GM12865 (cell line): ENCODE results near the gene NAALADL1.
A peak's percentile ranks its signal among the peaks of the same experiment; 100 is the strongest.

ENCODE experiments used
- DNase-seq: peaks from one replicate; pipeline ENCODE4 v3.0.0; 2010; ENCODE audit warnings: low read depth
- H3K4me3 ChIP-seq: 2 replicates; pipeline ENCODE4 v1.5.1; 2011; ENCODE audit warnings: mild to moderate bottlenecking, low read depth, low read length, control low read depth
- TF ChIP-seq, protein P1 (sequence below): IDR thresholded peaks from 2 replicates; pipeline ENCODE4 v1.5.1; 2011; ENCODE audit warnings: low read length, control low read depth, low read depth, inconsistent platforms; ENCODE audit not compliant: insufficient read depth; ENCODE audit errors: missing control alignments

NAALADL1 gene

DNA sequence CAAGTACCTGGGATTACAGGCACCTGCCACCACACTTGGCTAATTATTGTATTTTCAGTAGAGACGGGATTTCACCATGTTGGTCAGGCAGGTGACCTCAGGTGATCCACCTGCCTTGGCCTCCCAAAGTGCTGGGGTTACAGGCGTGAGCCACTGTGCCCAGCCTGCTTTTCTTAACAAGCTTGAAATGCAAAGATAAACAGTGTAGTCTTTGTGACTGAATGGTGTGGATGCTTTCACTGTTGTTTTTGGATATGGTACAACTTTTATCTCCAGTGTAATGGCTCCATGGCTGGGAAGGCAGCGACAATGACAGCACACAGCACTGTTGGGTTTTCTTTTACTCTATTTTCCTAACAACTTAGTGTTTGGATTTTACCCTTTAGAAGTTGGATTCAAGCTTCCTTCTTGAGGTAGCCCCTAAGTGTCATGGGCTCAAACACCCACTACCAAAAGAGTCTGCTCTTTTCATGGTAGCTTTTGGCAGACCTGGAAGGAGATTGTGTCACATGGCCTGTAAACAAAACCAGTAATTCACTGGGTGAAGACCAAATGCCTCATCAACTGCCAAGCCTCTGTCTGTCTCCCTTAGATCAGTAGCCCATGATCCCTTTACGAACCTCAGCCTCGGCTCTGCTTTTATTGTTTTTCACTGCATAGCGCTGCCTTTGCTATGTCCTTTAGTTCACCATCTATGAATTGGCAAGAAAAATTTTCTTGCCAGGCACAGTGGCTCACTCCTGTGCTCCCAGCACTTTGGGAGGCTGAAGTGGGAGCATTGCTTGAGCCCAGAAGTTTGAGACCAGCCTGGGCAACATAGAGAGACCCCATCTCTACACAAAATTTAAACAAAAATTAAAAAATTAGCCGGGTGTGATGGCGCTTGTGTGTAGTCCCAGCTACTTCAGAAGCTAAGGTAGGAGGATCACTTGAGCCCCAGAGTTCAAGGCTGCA, 44.1 kb upstream of the NAALADL1 start:
- no peak for DNase-seq
- TF ChIP-seq, protein P1, sequence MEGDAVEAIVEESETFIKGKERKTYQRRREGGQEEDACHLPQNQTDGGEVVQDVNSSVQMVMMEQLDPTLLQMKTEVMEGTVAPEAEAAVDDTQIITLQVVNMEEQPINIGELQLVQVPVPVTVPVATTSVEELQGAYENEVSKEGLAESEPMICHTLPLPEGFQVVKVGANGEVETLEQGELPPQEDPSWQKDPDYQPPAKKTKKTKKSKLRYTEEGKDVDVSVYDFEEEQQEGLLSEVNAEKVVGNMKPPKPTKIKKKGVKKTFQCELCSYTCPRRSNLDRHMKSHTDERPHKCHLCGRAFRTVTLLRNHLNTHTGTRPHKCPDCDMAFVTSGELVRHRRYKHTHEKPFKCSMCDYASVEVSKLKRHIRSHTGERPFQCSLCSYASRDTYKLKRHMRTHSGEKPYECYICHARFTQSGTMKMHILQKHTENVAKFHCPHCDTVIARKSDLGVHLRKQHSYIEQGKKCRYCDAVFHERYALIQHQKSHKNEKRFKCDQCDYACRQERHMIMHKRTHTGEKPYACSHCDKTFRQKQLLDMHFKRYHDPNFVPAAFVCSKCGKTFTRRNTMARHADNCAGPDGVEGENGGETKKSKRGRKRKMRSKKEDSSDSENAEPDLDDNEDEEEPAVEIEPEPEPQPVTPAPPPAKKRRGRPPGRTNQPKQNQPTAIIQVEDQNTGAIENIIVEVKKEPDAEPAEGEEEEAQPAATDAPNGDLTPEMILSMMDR, result no peak
- H3K4me3 ChIP-seq, result no peak overlapping the region

DNA sequence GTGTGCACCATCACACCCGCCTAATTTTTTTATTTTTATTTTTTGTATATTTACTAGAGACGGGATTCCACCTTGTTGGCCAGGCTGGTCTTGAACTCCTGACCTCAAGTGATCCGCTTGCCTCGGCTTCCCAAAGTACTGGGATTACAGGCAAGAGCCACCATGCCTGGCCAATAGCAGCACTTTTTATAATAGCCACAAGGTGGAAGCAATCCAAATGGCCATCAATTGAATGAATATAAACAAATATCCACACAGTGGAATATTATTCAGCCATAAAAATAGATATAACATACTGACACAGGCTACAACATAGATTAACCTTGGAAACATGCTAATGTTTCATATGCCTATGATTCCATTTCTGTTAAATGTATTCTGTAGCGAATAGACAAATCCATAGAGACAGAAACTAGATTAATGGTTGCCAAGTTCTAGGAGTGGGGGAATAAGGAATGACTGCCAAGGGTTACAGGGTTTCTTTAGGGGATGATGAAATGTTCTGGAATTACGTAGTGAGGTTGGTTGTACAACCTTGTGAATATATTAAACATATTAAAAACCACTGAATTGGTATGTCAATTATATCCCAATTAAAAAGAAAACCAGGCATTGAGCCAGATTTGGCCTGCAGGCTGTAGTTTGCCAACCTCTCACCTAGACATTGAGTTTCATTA, 42.5 kb upstream of the NAALADL1 start:
- no peak for DNase-seq
- TF ChIP-seq, protein P1, result peak; percentile 6

DNA sequence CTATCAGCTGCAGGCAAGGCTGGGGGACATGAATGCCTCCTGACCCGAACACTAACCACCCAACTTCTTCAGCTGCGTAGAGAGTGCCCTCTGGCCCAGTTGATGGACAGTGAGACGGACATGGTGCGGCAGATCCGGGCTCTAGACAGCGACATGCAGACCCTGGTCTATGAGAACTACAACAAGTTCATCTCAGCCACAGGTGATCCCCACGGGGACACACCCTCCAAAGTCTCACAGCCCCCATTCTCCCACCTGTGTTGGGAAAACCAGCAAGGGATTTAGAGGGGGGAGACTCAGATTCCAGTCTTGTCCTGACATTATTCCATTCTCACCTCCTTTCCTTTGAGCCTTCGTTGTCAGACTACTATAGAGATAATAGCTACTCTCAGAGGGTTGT, 38.6 kb upstream of the NAALADL1 start:
- no peak for DNase-seq
- TF ChIP-seq, protein P1, result no peak

More for the DNA sequence above, 42.5 kb upstream of the NAALADL1 start:
- H3K4me3 ChIP-seq, result no peak overlapping the region

DNA sequence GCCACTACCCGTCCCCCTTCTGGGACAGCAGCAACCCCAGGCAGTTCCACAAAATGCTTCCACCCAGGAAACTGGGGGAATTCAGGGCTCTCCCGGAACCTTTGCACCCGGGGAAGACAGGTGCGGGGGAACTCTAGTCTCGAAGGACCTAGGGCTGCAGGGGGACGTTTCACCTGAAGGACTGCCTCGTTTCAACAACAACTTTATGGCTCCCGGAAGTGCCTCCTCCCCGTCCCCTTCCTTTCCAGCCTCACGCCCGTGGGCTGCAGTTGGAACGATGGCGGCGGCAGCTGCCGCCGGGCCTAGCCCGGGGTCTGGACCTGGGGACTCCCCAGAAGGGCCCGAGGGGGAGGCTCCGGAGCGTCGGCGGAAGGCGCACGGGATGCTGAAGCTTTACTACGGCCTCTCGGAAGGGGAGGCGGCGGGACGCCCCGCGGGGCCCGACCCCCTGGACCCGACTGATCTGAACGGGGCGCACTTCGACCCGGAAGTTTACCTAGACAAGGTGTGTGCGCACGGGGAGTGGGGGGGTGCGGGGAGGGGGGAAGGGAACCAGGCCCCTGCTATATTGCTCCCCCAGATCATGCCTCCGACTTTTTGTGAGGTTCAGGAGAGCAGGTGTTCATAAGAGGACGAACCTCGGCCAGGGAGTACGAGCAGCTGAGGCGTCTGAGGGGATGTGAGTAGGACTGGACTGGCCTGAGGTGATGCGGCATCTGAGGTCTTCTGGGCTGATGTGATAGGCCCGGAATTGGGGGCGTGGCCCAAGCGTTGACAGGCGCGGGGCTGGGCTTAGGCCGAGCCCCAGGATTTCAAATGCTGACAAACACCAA, 37.8 kb upstream of the NAALADL1 start, which contains the start of gene VPS51:
Gene VPS51, plus strand, starts transcription at position 241 of the 833 bp plus-strand sequence. Its CDS starts 37 bp downstream, at position 278.
- peak; percentile 95 for DNase-seq
- peak within 1 kb of the TSS; percentile 76 for H3K4me3 ChIP-seq
- TF ChIP-seq, protein P1, result no peak

More for the DNA sequence above, 38.6 kb upstream of the NAALADL1 start:
- peak overlapping the region; percentile 76 for H3K4me3 ChIP-seq

DNA sequence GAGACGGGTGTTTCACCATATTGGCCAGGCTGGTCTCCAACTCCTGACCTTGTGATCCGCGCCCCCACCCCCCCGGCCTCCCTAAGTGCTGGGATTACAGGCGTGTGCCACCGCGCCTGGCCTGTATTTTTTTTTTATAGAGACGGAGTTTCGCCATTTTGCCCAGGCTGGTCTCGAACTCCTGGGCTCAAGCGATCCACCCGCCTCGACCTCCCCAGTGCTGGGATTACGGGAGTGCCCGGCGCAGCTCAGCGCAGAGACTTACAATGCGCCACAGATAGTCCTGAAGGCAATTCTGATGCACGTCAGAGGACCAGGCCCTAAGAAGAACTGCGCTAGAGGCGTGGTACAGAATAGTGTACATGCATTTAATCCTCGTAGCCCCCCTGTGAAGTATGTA, 37.1 kb upstream of the NAALADL1 start:
- no peak for DNase-seq
- peak overlapping the region; percentile 76 for H3K4me3 ChIP-seq
- TF ChIP-seq, protein P1, result no peak

DNA sequence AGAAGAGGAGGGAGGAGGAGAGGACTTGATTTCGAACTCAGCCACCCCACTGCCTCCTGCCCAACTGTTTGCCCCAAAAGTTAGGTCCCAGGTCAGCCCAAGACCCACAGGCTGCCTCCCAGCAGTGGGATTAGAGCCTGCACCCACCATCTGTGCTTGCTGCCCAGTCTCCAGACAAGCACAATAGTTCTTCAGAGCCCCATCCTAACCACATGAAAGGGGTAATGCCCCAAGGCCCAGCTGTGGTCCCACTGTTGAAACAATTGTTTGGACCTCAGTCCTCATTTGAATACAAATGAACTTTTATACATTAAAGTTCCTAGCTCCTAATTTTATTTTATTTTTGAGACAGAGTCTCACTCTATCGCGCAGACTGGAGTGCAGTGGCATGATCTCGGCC, 32.3 kb upstream of the NAALADL1 start:
- no peak overlapping the region for H3K4me3 ChIP-seq
- TF ChIP-seq, protein P1, result no peak
- no peak for DNase-seq
